HG03066 (cell line): Measurements from ENCODE around the gene PRMT1.
"Not testable (repeated sequence)": the region's sequence is repeated elsewhere in the genome, so short reads cannot be mapped to it uniquely, and the experiment has no call there.

Experiments used
- ATAC-seq: cut with Tn5 transposase; IDR thresholded peaks from one replicate; pipeline ENCODE4 v1.9.1; 2021; ENCODE audit warnings: low read depth; ENCODE audit not compliant: unreplicated experiment

The PRMT1 gene

GRCh38 chr19:49677231-49677900, at the start of gene PRMT1:
TSS of gene PRMT1 (plus strand) at chr19:49677271. CDS start at chr19:49677281, 10 bp downstream.
- no peak for ATAC-seq

GRCh38 chr19:49629659-49630058, 47.4 kb upstream of the PRMT1 start:
- no peak for ATAC-seq

GRCh38 chr19:49631014-49631588, 46.0 kb upstream of the PRMT1 start:
- no peak for ATAC-seq

GRCh38 chr19:49631610-49632192, 45.4 kb upstream of the PRMT1 start:
- no peak for ATAC-seq

- ATAC-seq, result no peak
These were observed 44.5 kb upstream of the PRMT1 start for GRCh38 chr19:49632576-49632975.

GRCh38 chr19:49633273-49633672, 43.8 kb upstream of the PRMT1 start:
- not testable (repeated sequence) for ATAC-seq

GRCh38 chr19:49635530-49636232, 41.4 kb upstream of the PRMT1 start:
- no peak for ATAC-seq

- ATAC-seq, result no peak
These were observed 40.7 kb upstream of the PRMT1 start for GRCh38 chr19:49636233-49636932.

GRCh38 chr19:49637821-49638738, 39.0 kb upstream of the PRMT1 start:
- ATAC-seq, result no peak

GRCh38 chr19:49639401-49640112, 37.5 kb upstream of the PRMT1 start:
- no peak for ATAC-seq

- ATAC-seq, result peak; percentile 64
These were observed 36.8 kb upstream of the PRMT1 start, which contains the start of gene RRAS for GRCh38 chr19:49640113-49640898. TSS of gene RRAS (minus strand) at chr19:49640143. CDS start at chr19:49640098, 45 bp downstream.

- peak; percentile 40 for ATAC-seq
These were observed 35.2 kb upstream of the PRMT1 start, which contains the start of gene SCAF1 for GRCh38 chr19:49641688-49642491. TSS of gene SCAF1 (plus strand) at chr19:49642209. CDS start at chr19:49645027, 2,818 bp downstream.

GRCh38 chr19:49642492-49643035, 34.5 kb upstream of the PRMT1 start:
- no peak for ATAC-seq

- no peak for ATAC-seq
These were observed 33.6 kb upstream of the PRMT1 start for GRCh38 chr19:49643466-49643865.

GRCh38 chr19:49645592-49645991, 31.5 kb upstream of the PRMT1 start:
- no peak for ATAC-seq

- ATAC-seq, result no peak
These were observed 31.1 kb upstream of the PRMT1 start for GRCh38 chr19:49645995-49646394.

GRCh38 chr19:49646586-49646985, 30.5 kb upstream of the PRMT1 start:
- no peak for ATAC-seq
